WTC11 (cell line): ENCODE results near the gene SHROOM3.

Experiments used
- CTCF ChIP-seq: fragments of 200-600 bp; IDR thresholded peaks from 2 replicates; pipeline ENCODE4 v1.8.0; 2022; ENCODE audit warnings: antibody characterized with exemption
- ZNF138 ChIP-seq: sonication (generic); formaldehyde crosslinking; conservative IDR thresholded peaks from 2 replicates; pipeline ENCODE4 v1.8.1; 2022; ENCODE audit warnings: mild to moderate bottlenecking, moderate library complexity, missing genetic modification reagents

- no peak for TF ChIP-seq CTCF
- no peak for TF ChIP-seq ZNF138 (CRISPR knock-in tag)
These were observed 395.6 kb downstream of the SHROOM3 start for GRCh38 chr4:76830612-76830963.
